Left ventricle myocardium superior (tissue), 1 donor: Measurements from ENCODE around the gene TOGARAM1. TPM values are rescaled to one million over a fixed set of nuclear protein-coding genes. Genes with fewer than 3 reads are reported as not detected.

ENCODE experiments used
- total RNA-seq: library from RNA; stranded (reverse); fragmentation: NEBNext Ultra II Directional; extraction: Animal tissue kit (Norgen Biotek cat#: 25700); gene quantifications from one replicate; pipeline ENCODE4 v1.2.1, GENCODE V29; 2021
- donor health status: DM: no; HTN: yes; CAD: no; lungs with severe emphysema.

TOGARAM1 gene
- total RNA-seq, 1 donor from 2014 or later = 21.9 TPM

Other genes starting within 250 kb of the TOGARAM1 start
- 13.0 TPM for gene KLHL28, start 243 bp upstream of the TOGARAM1 start, total RNA-seq
- gene PRPF39, start 121.9 kb downstream of the TOGARAM1 start, total RNA-seq = 14.4 TPM
- gene FKBP3, start 172.3 kb downstream of the TOGARAM1 start, total RNA-seq = 121 TPM
- gene FANCM, start 173.7 kb downstream of the TOGARAM1 start, total RNA-seq = 2.6 TPM